ENCODE data around the gene ABCG2.

Gene ABCG2

DNA sequence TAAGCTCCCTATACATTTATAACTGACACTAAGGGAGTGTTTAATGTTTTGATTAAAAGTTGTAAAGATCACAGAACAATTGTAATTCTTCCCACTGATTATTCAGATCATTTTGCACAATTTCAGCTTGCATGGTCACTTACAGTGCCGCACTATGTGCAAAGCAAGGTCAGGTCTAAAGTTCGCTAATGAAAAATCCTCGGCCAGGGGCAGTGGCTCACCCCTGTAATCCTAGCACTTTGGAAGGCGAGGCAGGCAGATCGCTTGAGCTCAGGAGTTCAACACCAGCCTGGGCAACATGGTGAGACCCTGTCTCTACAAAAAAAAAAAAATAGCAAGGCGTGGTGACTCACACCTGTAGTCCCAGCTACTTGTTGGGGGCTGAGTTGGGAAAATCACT is 94.0 kb downstream of the ABCG2 start:
- Histone ChIP-seq H3K9me3 (ENCODE audit: insufficient read depth, low read length) (no peaks in the 10 kb centered on the region), H3K36me3 (replicated peaks; ENCODE audit: low read depth, low read length) (peaks cover 28% of the 10 kb centered on the region), H3K27me3 (ENCODE audit: low read depth, low read length) (no peaks in the 10 kb centered on the region), H3K4me2 (ENCODE audit: low read length) (no peak overlapping the region), H2AFZ (ENCODE audit: low read depth, low read length) (no peak overlapping the region), H3K79me2 (ENCODE audit: low read length) (no peaks in the 10 kb centered on the region), H4K20me1 (ENCODE audit: insufficient read depth, low read length) (no peaks in the 10 kb centered on the region), H3K9ac (ENCODE audit: low read length) (no peak overlapping the region), H3K4me1 (ENCODE audit: low read length) (no peaks in the 10 kb centered on the region), H3K27ac (ENCODE audit: low read length) (no peak overlapping the region), H3K4me3 (ENCODE audit: low read length) (no peak overlapping the region)
- TF ChIP-seq EZH2phosphoT487 (IDR thresholded peaks at IDR 0.05; ENCODE audit: low read depth), result no peak
- TF ChIP-seq, protein P1, sequence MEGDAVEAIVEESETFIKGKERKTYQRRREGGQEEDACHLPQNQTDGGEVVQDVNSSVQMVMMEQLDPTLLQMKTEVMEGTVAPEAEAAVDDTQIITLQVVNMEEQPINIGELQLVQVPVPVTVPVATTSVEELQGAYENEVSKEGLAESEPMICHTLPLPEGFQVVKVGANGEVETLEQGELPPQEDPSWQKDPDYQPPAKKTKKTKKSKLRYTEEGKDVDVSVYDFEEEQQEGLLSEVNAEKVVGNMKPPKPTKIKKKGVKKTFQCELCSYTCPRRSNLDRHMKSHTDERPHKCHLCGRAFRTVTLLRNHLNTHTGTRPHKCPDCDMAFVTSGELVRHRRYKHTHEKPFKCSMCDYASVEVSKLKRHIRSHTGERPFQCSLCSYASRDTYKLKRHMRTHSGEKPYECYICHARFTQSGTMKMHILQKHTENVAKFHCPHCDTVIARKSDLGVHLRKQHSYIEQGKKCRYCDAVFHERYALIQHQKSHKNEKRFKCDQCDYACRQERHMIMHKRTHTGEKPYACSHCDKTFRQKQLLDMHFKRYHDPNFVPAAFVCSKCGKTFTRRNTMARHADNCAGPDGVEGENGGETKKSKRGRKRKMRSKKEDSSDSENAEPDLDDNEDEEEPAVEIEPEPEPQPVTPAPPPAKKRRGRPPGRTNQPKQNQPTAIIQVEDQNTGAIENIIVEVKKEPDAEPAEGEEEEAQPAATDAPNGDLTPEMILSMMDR (IDR thresholded peaks at IDR 0.05; ENCODE audit: low read depth, low read length), result no peak

DNA sequence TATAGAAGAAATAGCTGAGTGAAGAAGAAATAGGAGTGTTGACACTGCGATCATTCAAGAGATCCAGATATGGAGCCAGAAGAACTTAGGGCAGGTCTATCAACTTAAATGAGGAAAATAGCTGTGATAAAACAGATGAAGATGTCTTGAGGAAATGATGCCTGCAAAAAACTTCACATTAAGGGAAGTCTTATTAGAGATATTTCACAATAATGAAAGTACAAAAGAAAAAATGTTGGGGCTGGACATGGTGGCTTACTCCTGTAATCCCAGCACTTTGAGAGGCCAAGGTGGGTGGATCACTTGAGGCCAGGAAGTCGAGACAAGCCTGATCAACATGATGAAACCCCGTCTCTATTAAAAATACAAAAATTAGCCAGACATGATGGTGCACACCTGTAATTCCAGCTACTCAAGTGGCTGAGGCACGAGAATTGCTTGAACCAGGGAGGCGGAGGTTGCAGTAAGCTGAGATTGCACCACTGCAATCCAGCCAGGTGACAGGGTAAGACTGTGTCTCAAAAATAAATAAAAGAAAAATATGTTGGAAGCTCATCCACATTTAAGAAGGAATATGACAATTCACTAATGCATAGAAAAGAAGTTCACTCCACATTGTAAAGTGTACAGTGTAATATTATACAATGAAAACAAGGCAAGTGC is 94.7 kb downstream of the ABCG2 start:
- H3K79me2 ChIP-seq (ENCODE audit: low read length), result no peaks in the 10 kb centered on the region
- H3K36me3 ChIP-seq (replicated peaks; ENCODE audit: low read depth, low read length), result peaks cover 25% of the 10 kb centered on the region

DNA sequence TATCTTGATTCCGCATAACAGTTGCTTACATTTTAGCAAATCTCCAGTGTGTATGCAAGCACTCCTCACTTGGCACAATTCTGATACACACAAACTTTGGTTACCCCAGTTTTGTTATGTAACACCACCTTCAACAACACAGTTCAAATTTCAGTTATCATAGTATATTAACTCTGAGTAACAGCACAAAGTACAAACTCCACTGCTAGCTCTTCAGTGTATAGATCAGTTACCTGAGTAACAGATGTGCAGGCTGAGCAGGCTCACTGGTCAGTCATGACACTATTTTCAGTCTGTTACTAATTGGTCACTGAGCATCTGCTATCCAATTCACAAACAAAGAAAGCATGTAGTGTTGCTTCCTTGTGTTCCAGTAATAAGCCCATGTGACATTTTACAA is 95.6 kb downstream of the ABCG2 start:
- Histone ChIP-seq H2AFZ (ENCODE audit: low read depth, low read length) (no peak overlapping the region), H3K9me3 (ENCODE audit: insufficient read depth, low read length) (no peaks in the 10 kb centered on the region), H3K4me2 (ENCODE audit: low read length) (no peak overlapping the region), H3K27me3 (ENCODE audit: low read depth, low read length) (no peaks in the 10 kb centered on the region), H4K20me1 (ENCODE audit: insufficient read depth, low read length) (no peaks in the 10 kb centered on the region), H3K4me3 (ENCODE audit: low read length) (no peak overlapping the region), H3K36me3 (replicated peaks; ENCODE audit: low read depth, low read length) (peaks cover 16% of the 10 kb centered on the region), H3K79me2 (ENCODE audit: low read length) (no peaks in the 10 kb centered on the region), H3K4me1 (ENCODE audit: low read length) (no peaks in the 10 kb centered on the region), H3K9ac (ENCODE audit: low read length) (no peak overlapping the region), H3K27ac (ENCODE audit: low read length) (no peak overlapping the region)
- TF ChIP-seq, protein P1 (IDR thresholded peaks at IDR 0.05; ENCODE audit: low read depth, low read length), result no peak
- TF ChIP-seq EZH2phosphoT487 (IDR thresholded peaks at IDR 0.05; ENCODE audit: low read depth), result no peak

More for the DNA sequence above, 94.7 kb downstream of the ABCG2 start:
- H3K27me3 ChIP-seq (ENCODE audit: low read depth, low read length), result no peaks in the 10 kb centered on the region
- H3K9ac ChIP-seq (ENCODE audit: low read length), result no peak overlapping the region
- no peak overlapping the region for H3K4me2 ChIP-seq (ENCODE audit: low read length)
- no peaks in the 10 kb centered on the region for H4K20me1 ChIP-seq (ENCODE audit: insufficient read depth, low read length)
- no peaks in the 10 kb centered on the region for H3K4me1 ChIP-seq (ENCODE audit: low read length)
- TF ChIP-seq, protein P1 (IDR thresholded peaks at IDR 0.05; ENCODE audit: low read depth, low read length), result no peak
- TF ChIP-seq EZH2phosphoT487 (IDR thresholded peaks at IDR 0.05; ENCODE audit: low read depth), result no peak
- H2AFZ ChIP-seq (ENCODE audit: low read depth, low read length), result no peak overlapping the region
- no peaks in the 10 kb centered on the region for H3K9me3 ChIP-seq (ENCODE audit: insufficient read depth, low read length)
- no peak overlapping the region for H3K4me3 ChIP-seq (ENCODE audit: low read length)
- H3K27ac ChIP-seq (ENCODE audit: low read length), result no peak overlapping the region

DNA sequence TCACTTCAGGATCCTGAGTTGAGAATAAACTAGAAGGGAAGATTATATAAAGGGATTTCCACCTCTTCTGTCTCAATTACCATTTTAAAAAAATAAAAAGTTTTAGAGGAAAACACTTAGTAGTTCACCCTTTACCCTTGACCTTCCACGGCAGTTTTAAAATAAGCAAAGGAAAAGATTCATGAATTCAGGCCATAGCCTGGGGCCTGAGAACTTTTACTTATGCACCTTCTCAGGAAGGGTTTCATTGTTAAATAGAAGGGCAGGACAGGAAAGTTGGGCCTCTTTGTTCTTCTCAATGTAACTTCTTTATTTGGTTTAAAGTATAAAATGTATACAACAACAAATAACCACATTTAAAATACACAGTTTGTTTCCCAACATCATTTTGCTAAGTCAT is 96.1 kb downstream of the ABCG2 start:
- no peak overlapping the region for H3K9ac ChIP-seq (ENCODE audit: low read length)
- H4K20me1 ChIP-seq (ENCODE audit: insufficient read depth, low read length), result no peaks in the 10 kb centered on the region
- no peaks in the 10 kb centered on the region for H3K9me3 ChIP-seq (ENCODE audit: insufficient read depth, low read length)
- H3K27me3 ChIP-seq (ENCODE audit: low read depth, low read length), result no peaks in the 10 kb centered on the region
- no peak overlapping the region for H3K4me3 ChIP-seq (ENCODE audit: low read length)
- no peaks in the 10 kb centered on the region for H3K79me2 ChIP-seq (ENCODE audit: low read length)
- H3K4me2 ChIP-seq (ENCODE audit: low read length), result no peak overlapping the region
- no peaks in the 10 kb centered on the region for H3K4me1 ChIP-seq (ENCODE audit: low read length)
- no peak overlapping the region for H2AFZ ChIP-seq (ENCODE audit: low read depth, low read length)
- TF ChIP-seq EZH2phosphoT487 (IDR thresholded peaks at IDR 0.05; ENCODE audit: low read depth), result no peak
- TF ChIP-seq, protein P1 (IDR thresholded peaks at IDR 0.05; ENCODE audit: low read depth, low read length), result no peak
- H3K27ac ChIP-seq (ENCODE audit: low read length), result no peak overlapping the region
- peaks cover 13% of the 10 kb centered on the region for H3K36me3 ChIP-seq (replicated peaks; ENCODE audit: low read depth, low read length)

Data from OCI-LY3 (cell line).